Measurements from ENCODE around the gene FUBP3.

Gene FUBP3, protein sequence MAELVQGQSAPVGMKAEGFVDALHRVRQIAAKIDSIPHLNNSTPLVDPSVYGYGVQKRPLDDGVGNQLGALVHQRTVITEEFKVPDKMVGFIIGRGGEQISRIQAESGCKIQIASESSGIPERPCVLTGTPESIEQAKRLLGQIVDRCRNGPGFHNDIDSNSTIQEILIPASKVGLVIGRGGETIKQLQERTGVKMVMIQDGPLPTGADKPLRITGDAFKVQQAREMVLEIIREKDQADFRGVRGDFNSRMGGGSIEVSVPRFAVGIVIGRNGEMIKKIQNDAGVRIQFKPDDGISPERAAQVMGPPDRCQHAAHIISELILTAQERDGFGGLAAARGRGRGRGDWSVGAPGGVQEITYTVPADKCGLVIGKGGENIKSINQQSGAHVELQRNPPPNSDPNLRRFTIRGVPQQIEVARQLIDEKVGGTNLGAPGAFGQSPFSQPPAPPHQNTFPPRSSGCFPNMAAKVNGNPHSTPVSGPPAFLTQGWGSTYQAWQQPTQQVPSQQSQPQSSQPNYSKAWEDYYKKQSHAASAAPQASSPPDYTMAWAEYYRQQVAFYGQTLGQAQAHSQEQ

DNA sequence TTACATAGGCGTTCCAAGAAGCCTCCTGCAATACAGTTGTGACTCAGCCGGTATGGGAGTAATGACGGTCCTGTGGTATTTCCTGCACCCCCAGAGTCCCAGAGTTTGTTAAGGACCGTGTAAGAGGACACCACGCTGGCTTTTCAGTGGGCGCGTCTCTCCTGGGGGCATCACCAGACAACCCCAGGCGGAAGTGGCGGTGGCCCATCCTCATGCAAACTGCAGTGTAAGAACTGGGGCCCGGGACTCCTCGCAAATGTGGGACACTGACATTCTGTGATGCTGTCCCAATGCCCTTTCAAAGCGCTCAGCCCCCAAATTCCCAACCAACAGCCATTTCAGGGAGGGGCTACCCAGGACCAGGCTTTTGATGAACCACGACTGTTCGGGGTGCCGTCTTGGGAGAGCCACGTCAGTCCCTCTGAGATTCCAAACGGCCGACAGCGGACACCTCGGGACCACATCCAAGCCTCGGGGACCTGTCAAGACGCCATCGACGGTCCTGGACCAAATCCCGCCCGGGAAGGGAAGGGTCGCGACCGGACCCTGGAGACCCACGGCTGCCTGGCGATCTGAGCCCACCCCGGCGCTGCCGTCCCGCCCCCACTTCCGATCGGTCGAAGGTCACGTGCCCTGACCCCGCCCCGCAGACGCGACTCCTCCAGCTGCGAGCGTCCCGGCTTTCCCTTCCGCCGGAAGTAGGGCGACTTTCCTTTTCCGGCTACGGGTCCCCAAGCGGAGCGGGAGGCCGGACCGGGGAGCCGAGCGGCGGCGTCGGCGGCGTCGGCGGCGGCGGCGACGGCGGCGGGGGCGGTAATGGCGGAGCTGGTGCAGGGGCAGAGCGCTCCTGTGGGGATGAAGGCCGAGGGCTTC lies at the start of gene FUBP3:
TSS of gene FUBP3 (plus strand) at position 713 of the 873 bp plus-strand sequence. CDS start at position 817, 104 bp downstream.
- DNase-seq (ENCODE audit: low read depth in 2 of 2) = peak; percentile 88 to 92

DNA sequence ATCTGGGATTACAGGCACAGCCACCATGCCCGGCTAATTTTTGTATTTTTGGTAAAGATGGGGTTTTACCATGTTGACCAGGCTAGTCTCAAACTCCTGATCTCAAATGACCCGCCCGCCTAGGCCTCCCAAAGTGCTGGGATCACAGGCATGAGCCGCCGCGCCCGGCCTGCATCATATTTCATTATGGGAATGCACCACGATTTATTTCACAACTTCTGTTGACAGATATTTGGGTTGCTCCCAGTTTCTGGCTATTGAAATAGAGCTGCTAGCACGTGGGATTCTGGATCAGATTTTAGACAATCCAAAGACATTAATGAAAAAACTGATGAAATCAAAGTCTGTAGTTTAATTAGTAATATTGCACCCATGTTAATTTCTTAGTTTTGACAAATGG lies 48.4 kb upstream of the FUBP3 start:
- DNase-seq (ENCODE audit: low read depth in 2 of 2) = no peak

DNA sequence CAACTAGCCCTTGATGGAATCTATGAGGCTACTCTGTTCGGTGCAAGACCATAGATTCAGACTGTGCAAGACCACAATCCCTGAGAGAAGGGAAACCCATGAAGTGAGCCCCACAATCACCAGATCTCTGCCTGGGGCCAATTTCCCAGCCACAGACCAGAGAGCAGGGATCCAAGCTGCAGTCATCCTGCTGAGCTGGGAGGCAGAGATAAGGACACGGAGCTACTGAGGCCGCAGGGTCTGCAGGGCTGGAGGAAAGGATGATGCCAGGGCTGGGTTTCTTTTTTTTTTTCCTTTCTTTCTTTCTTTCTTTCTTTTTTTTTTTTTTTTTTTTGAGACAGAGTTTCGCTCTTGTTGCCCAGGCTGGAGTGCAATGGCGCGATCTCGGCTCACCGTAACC lies 47.7 kb upstream of the FUBP3 start:
- DNase-seq (ENCODE audit: low read depth in 2 of 2) = no peak

DNA sequence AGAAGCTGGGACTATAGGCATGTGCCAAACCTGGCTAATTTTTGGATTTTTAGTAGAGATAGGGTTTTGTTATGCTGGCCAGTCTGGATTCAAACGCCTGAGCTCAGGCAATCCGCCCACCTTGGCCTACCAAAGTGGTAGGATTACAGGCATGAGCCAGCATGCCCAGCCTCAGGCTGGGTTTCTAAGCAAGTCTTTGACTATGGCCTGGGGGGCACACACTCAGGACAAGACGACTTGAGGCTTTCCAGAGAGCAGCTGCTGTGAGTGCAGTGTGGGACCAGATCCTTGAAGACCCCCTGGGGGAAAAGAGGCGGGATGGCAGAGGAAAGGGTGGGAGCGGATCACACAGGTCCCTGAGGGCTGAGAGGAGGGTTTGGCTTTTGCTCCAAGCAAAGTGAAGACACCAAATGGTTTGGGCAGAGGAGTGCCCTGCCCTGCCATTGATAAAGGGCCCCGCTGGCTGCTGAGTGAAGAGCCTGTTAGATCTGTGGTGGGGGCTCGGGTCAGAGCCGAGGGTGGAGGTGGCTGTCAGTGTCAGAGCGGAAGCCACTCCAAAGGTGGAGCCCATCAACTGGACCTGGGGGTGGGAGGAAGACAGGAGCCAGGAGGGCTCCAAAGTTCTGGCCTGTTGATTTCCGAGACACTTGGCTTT lies 46.8 kb upstream of the FUBP3 start:
- no peak for DNase-seq (ENCODE audit: low read depth in 2 of 2)

DNA sequence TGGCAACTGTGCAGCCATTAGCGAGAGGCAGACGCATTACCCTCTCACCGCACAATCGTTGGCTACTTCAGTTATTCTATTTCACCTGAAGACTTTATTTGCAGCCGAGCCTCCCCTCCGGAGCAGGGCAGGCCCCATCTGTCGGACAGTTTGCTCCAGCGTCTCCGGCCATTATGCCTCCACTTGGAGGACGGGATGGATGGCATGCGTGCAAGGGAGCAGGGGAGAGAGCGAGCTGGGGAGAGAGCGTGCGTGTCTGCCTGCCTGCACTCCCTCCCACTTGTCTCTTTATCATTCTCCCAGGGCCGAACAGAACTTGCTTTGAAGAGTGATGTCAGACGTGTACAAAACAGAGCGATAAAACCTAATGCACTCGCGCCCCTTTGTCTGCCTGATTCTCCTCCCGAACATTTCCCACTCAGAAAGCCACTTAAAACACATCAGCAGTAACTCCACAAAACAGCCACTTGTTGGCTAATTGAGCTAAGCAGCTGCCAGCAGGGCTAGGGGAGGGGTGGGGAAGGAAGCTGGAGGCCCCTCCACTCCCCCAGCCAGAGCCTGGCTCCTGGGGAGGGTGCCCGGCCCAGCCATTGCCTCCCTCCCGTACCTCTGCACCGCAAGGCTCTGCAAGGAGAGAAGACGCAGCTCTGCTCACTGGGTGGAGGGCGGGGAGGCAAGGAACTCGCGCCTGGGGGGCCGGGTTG lies 43.4 kb upstream of the FUBP3 start:
- no peak for DNase-seq (ENCODE audit: low read depth in 2 of 2)

DNA sequence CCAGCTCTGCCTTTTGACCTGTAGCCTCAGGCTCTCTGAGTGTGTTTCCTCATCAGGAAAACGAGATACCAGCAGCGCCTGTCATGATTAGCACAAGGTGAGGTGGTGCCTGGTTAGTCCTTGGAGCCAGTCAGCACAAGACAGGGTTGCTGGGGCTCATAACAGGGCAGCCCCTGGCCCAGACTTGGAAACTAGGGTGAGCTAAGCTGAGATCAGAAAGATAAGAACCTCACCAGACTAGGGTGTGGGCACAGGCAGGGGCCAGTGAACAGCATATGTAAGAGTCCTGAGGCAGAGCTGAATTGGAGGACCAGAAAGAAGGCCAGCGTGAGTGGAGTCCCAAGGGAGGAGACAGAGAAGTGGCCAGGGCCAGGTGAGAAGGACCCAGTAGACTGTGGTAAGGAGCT lies 42.7 kb upstream of the FUBP3 start:
- DNase-seq (ENCODE audit: low read depth in 2 of 2) = no peak

DNA sequence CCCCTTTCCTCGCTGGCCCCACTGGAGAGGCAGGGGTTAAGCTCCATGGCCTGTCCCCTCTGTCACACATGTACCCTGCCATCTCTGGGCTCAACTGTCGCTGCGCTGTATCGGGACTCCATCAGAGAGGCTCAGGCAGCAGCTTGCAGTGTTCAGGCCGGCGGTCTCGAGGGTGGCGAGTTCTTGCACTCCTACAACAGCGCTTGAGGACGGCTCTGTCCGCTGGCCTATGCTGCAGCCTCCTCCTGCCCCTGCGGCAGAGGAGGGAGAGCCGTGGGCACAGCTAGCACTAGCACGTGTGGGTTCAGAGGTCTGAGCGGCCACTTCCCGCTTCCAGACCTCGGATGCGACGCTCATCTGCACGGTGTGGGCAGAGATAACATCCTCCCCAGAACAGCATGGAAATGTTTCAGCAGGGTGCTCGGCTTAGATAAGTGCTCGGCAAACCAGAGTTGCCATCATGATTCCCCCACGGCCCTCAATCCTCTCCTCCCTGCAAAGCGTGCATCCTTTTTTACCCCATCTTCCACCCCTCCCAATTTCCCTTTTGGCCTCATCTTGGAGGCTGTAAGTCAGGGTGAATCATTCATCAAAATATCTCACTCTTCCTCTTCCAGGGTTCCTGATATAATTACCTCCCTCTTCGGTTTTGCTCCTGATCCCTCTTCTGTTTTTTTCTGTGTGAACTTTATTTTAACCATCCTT lies 41.9 kb upstream of the FUBP3 start:
- DNase-seq (ENCODE audit: low read depth in 2 of 2) = no peak

DNA sequence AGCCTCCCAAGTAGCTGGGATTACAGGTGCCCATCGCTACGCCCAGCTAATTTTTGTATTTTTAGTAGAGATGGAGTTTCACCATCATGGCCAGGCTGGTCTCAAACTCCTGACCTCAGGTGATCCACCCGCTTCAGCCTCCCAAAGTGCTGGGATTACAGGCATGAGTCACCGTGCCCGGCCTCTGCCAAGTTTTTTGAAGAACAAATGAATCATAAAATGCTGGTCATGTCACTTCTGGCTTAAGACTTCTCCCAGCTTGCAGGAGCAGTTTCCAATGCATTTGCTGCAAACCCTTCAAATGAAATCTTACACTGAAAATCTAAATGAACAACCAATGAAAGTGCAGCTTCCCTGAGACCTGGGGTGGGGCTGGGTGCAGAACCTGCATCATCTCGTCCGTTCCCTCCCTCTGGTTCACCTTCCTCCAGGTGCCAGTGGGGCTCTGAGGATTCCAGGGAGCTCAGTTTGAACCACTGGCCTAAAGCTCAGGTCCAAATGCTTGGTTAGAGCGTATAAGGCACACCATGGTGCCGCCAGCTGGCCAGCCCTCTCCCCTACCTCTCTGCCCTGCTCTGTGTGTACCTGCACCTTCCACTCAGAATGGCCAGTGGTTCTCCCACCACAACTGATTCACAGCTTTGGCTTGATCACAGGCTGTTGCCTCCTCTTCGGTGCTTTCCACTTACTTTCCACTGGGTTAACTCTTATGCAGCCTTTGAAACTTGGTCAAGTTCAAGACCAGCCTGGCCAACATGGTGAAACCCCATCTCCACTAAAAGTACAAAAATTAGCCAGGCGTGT lies 39.8 kb upstream of the FUBP3 start:
- no peak for DNase-seq (ENCODE audit: low read depth in 2 of 2)

DNA sequence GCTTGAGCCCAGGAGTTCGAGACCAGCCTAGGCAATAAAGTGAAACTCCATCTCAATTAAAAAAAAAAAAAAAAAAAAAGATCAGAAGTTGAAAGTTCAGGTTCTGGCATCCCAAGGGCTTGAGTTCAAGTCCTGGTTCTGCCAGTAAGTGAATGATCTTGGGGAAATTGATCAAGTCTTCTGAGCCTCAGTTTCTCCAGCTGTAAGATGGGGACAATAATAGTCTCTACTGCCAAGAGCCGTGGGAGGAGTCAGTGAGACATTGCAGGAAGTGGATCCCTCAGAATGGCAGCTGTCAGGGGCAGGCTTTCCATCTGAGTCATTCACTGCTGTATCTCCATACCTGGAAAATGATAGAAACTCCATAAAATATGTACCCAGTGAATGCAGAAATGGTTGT lies 37.8 kb upstream of the FUBP3 start:
- no peak for DNase-seq (ENCODE audit: low read depth in 2 of 2)

DNA sequence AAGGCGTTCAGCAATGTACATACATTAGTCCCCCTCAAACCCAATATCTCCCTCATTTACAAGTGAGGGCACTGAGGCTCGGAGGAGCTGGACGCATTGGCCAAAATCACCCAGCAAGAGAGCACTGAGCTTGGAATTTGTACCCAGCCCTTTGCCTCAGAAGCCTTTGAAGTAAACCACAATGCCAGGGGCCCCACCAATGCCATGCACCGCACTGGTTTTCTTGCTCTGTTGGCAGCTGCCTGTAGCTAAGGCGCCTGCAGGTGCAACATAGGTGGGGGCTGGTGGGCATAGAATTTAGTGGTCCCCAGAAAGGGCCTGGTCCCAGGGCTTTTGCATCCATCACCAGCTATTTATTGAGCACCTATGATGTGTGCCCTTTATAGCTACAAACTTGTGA lies 37.3 kb upstream of the FUBP3 start:
- no peak for DNase-seq (ENCODE audit: low read depth in 2 of 2)

DNA sequence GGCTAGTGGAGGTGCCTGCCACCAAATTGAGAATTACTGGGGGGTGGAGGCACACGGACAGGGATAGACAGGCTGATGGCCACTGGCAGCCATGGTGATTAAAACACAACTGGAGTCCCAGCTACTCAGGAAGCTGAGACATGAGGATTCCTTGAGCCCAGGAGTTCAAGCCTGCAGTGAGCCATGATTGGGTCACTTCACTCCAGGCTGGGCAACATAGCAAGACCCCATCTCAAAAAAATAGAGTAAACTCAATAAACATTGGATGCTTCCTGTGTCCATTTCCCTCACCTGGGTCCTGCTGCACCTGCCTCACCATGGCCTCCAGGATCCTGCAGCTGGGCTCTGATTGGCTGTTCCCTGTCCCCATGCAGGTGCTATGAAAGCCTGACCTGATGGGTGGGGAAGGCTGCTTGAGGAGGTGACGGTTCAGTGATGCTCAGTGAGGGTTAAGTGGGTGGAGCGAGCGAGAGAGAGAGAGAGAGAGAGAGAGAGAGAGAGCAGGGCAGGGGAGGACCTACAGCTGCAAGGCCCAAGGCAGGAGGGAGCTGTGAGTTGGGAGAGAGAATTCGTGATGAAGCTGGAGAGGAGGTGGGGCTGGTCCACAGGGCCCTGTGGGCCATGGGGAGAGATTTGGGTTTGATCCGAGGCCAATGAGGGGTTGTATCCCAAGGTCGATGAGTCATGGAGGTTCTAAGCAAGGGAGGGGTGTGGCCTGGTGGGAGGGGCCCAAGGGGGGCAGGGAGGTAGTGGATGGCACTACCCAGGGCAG lies 36.7 kb upstream of the FUBP3 start:
- no peak for DNase-seq (ENCODE audit: low read depth in 2 of 2)

DNA sequence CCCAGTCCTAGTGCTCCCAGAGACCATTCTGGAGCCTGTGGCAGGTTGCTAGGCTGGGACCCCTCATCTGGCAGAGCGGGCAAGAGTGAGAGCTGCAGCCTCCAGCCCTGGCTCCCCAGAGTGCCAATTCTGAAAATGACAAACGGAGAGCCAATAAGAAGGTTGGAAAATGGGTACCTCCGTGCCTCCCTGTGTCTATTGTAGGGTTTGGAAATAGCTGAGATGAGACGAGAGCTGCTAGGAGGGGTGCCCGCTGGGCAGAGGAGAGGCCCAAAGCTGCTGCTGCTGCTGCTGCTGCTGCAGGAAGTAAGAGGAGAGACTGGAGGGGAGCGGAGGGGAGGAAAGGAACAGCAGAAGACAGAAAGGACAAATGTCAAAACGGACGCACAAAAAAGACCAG lies 36.0 kb upstream of the FUBP3 start:
- no peak for DNase-seq (ENCODE audit: low read depth in 2 of 2)

DNA sequence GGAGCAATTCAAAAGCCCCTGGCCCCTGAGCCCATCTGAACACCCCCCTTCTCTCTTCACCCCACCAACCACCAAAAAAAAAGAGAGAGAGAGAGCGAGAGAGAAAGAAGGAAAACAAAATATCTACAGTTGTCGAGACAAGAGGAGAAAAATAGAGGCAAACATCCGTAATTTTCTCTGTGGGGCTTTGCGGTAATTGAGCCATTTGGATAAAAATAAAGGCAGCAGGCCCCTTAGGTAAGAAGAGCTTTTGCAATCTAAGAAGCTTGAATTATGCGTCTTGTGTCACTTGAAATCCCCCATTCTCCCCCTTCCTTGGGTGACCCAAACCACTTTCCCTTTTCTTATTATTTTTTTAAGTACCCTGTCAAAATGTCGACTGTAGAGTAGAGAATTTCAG lies 35.5 kb upstream of the FUBP3 start:
- DNase-seq (ENCODE audit: low read depth in 2 of 2) = no peak

DNA sequence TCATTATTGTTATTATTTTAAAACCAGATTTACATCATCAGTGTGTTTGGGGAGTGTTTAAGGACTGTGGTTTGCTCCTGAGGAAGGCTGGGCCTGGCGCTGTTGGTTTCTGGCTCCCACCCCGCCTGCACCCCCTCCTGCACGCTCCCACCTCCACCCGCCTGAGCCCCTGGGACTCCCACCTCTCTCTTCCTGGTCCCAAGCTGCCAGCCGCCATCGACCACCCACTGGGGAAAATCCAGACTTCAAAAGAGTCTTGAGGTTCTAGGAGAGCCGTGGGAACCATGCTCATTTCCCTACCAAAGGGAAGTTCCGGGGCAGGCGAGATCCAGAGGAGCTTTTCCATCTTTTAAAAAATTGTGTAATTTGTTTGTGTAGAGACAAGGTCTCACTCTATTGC lies 35.0 kb upstream of the FUBP3 start:
- no peak for DNase-seq (ENCODE audit: low read depth in 2 of 2)

DNA sequence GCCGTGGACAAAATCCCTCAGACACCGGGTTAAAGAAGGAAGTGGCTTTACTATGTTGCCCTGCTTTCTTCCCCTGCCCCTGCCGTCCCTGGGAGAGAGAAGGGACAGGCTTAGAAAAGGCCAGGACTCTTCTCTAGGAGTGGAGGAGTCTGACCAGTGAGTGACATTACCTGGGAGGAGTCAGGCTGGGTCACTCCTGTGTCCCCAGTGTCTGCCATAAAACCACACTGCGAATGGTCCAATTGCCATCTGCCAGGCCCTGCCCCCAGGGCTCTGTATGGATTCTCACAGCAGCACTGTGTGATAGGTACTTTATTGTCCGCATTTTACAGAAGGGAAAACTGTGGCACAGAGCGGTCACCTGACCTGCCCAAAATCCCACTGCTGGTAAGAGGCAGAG lies 31.3 kb upstream of the FUBP3 start:
- DNase-seq (ENCODE audit: low read depth in 2 of 2) = no peak

DNA sequence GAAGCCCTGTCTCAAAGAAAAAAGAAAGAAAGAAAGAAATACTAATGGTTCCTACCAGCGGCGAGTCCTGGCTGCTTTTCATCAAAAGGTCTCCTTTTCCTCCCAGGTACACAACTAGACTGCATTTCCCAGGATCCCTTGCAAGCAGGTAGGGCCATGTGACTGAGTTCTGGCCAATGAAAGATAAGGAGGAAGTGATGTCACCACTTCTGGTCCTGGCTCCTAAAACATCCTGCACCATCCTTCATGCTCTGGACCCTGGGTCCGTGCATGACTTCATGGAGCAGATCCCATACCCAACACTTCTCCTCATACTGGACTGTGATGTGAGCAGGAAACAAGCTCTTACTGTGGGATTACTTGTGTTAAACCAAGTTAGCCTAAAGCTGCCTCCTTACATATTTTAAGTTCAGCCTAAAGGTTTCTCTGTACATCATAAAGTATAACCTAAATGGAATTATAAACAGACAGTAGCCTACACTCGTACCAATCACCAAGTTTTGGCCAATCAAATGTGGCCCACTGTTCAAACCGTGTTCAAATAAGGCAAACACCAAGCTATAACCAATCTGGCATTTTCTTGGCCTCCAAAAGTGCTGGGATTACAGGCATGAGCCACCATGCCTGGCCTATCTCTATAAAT lies 30.2 kb upstream of the FUBP3 start:
- no peak for DNase-seq (ENCODE audit: low read depth in 2 of 2)

DNA sequence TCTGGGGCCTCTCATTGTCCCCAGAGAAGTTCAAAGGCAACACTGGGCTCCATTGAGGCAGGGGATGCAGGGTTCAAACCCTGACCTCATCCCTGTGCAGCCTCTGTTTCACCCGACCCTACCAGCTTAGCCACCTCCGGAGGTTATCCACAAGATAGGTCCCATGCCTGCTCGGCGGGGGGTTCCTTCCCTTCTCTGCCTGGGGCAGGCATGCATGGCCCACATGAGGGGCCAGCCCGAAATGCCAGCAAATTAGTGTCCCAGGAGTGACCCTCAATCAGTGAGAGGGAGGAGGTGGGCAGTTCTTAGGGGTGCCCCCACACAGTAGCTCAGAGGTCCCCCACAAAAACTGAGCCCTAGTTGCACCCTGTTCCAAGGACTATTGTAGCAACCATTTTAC lies 24.8 kb upstream of the FUBP3 start:
- no peak for DNase-seq (ENCODE audit: low read depth in 2 of 2)

DNA sequence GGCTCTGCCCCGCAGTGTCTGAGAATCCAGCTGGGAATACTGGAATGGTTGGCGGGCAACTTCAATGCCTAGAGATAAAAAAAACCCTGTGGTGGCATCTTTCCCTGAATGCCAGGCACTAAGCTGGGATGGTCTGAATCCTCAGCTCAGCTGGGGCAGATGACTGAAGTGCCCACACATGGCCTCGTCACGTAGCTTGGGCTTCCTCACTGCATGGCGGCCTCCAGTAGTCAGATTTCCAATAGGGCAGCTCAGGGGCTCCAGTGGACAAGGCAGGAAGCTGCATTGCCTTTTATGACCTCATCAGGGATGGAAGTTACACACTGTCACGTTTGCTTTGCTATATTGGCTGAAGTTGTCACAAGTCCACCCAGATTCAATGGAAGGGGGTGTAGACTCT lies 24.3 kb upstream of the FUBP3 start:
- no peak for DNase-seq (ENCODE audit: low read depth in 2 of 2)

DNA sequence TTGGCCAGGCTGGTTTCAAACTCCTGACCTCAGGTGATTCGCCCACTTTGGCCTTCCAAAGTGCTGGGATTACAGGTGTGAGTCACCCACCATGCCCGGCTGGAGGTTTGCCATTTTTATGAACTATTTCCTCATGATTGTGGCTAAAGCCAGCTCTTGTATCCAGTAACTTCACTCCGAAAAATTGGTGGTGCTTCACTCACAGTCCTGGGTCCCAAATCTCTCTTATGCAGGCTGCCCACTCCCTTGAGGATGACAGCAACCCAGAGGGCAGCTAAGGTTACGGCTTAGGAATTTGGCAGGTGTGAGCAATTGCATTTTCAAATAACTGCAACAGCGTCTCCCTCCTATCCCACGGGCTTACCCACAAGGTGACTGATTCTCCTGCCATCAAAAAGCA lies 23.4 kb upstream of the FUBP3 start:
- DNase-seq (ENCODE audit: low read depth in 2 of 2) = no peak
